Esophagus squamous epithelium (tissue), 5 donors: ENCODE results near the gene NDUFA11. TPM values are rescaled to one million over a fixed set of nuclear protein-coding genes. Genes with fewer than 3 reads are reported as not detected.
A peak's percentile ranks its signal among the peaks of the same experiment; 100 is the strongest.

ENCODE experiments used
- DNase-seq: peaks from one replicate; lab custom pipeline; 2025; lab: John Stamatoyannopoulos, UW
- H3K27ac ChIP-seq, 4 donors: fragments of 200-600 bp; sonication (generic); one replicate each; pipeline ENCODE4 v1.5.1; 2016 to 2019; ENCODE audit warnings: mild to moderate bottlenecking in 1 of 4
- H3K27me3 ChIP-seq, 4 donors: fragments of 200-600 bp; sonication (generic); 1 replicate in 3 of 4; 2 replicates in 1 of 4; pipeline versions ENCODE4 v1.5.1 to v1.6.0; 2017 to 2021; ENCODE audit warnings: antibody characterized with exemption in 1 of 4
- H3K36me3 ChIP-seq, 3 donors: fragments of 200-600 bp; sonication (generic); one replicate each; pipeline ENCODE4 v1.5.1; 2016 to 2019
- H3K4me1 ChIP-seq, 3 donors: fragments of 200-600 bp; sonication (generic); one replicate each; pipeline ENCODE4 v1.5.1; 2017 to 2019
- H3K4me3 ChIP-seq, 4 donors: fragments of 200-600 bp; sonication (generic); 1 replicate in 3 of 4; 2 replicates in 1 of 4; pipeline ENCODE4 v1.5.1; 2016 to 2019; ENCODE audit warnings: mild to moderate bottlenecking in 2 of 4, moderate library complexity in 1 of 4
- H3K9me3 ChIP-seq, 3 donors: fragments of 200-600 bp; sonication (generic); one replicate each; pipeline ENCODE4 v1.5.1; 2016 to 2019
- POLR2A ChIP-seq, 4 donors: fragments of 450-650 bp; IDR thresholded peaks; one replicate each; pipeline ENCODE4 v1.6.1; 2017; ENCODE audit warnings: antibody characterized with exemption in 4 of 4, mild to moderate bottlenecking in 4 of 4, moderate library complexity in 3 of 4
- WGBS, 2 donors: methylation state at CpG; one replicate each; pipeline ENCODE4 v1.1.5; 2018; 5-methylcytosine and 5-hydroxymethylcytosine counted together
- intact Hi-C: fragments of 100-400 bp; cut with DNase I; formaldehyde crosslinking; loops from one replicate; pipeline ENCODE4 v1.15.0; 2022
- total RNA-seq, 4 donors: library from RNA; depleted of rRNA; stranded (reverse); fragments of >200 nt; gene quantifications; one replicate each; pipeline ENCODE4 v1.1.0, GENCODE V29; 2016
- TF ChIP-seq, protein P1 (sequence below), 6 experiments: fragments of 450-650 bp in 4 of 6; fragments of 200-600 bp in 2 of 6; sonication (generic) in 2 of 6; IDR thresholded peaks; one replicate each; pipeline ENCODE4 v1.5.1; 2016 to 2019; ENCODE audit warnings: antibody characterized with exemption in 6 of 6, mild to moderate bottlenecking in 4 of 6, moderate library complexity in 4 of 6
- donor health status: DM: yes; HTN: yes; CAD: no.

The NDUFA11 gene
- total RNA-seq, 4 donors from 2014 or later, result 204 to 277 (median 234) TPM

DNA sequence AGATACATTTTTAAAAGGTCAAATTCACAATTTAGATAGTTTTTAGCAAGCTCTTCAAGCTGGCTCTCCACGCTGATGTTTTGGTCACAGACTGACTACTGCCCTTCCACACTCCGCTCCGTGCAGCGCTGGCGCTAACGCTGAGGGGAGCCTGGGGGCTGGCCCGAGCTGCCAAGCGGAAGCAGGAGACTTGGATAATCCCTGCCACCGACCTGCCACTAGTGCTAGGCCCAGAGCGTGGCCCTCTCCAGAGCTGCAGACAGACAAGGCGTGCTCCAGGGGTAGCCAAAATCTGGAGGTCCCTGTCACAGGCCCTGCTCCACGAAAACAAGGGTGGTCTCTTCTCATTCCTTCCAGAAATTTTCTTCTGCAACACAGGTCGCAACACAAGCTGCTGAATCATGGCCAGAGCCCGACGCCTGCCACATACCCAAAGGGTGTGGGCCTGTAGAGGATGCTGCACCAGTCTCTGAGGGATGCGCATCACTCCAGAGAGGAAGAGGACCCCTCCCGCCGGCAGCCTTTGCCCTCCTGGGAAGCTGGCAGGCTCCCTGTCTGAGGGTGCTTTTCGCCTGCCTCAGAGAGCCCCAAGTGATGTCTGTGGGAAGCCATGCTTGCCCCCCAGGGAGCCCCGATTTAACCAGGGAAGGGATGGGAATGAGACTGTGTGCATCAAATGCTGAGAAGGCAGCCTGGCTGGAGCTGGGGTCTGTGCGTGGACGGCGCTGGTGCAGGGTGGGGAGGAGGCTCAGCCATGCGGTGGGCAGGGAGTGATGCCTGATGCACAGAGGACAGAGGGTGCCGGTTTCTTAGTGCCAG lies 32.1 kb upstream of the NDUFA11 start:
- no peak overlapping the region for H3K4me3 ChIP-seq
- H3K36me3 ChIP-seq, result peaks cover 14 to 97% (median 28%) of the 10 kb centered on the region in 3 donors
- intact Hi-C loops, result no loop called here
- H3K4me1 ChIP-seq, result peaks cover 0 to 33% (median 19%) of the 10 kb centered on the region in 3 donors
- H3K9me3 ChIP-seq, result no peaks in the 10 kb centered on the region
- 59 to 83% methylated on average over 9 to 16 of the region's 25 CpGs for WGBS, 2 donors
- DNase-seq, result no peak
- H3K27me3 ChIP-seq, result no peaks in the 10 kb centered on the region
- TF ChIP-seq, protein P1, sequence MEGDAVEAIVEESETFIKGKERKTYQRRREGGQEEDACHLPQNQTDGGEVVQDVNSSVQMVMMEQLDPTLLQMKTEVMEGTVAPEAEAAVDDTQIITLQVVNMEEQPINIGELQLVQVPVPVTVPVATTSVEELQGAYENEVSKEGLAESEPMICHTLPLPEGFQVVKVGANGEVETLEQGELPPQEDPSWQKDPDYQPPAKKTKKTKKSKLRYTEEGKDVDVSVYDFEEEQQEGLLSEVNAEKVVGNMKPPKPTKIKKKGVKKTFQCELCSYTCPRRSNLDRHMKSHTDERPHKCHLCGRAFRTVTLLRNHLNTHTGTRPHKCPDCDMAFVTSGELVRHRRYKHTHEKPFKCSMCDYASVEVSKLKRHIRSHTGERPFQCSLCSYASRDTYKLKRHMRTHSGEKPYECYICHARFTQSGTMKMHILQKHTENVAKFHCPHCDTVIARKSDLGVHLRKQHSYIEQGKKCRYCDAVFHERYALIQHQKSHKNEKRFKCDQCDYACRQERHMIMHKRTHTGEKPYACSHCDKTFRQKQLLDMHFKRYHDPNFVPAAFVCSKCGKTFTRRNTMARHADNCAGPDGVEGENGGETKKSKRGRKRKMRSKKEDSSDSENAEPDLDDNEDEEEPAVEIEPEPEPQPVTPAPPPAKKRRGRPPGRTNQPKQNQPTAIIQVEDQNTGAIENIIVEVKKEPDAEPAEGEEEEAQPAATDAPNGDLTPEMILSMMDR (IDR thresholded peaks at IDR 0.05), result no peak
- TF ChIP-seq POLR2A (IDR thresholded peaks at IDR 0.05), result no peak
- H3K27ac ChIP-seq, result peak overlapping the region in 3 of 4 donors; percentile 38 to 85 (median 68)

DNA sequence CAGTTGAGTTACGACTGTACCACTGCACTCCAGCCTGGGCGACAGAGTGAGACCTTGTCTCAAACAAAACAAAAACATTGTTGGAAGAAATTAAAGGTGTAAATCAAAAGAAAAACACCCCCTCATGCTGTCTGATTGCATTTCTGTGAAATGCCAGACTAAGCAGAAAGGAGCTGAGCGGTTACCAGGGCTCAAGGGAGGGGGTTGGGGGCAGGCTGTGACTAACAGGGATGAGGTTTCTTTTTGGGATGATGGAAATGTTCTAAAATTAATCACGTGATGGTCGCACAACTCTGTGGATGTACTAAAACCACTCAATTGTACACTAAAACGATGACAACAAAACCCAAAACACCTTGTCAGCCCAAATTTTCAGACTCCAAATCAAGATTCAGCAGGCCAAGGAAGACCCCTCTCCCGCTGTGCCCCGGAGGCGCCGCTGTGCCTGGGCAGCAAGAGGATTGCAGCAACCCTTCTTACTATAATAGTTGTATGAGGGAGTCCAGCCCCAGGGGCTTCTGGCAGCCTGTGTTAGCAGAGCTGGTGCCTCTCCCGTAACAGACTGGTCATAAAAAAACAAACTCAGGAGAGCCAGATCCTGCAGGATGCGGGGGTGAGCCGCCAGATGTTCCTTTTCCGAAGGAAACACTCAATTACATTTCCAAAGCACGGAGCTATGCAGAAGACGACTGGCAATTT lies 31.3 kb upstream of the NDUFA11 start:
- no peak for TF ChIP-seq POLR2A (IDR thresholded peaks at IDR 0.05)
- TF ChIP-seq, protein P1 (IDR thresholded peaks at IDR 0.05), result no peak
- Histone ChIP-seq H3K4me3 (no peak overlapping the region), H3K27ac (peak overlapping the region in 3 of 4 donors; percentile 38 to 85 (median 68)), H3K4me1 (peaks cover 0 to 33% (median 19%) of the 10 kb centered on the region in 3 donors), H3K9me3 (no peaks in the 10 kb centered on the region), H3K36me3 (peaks cover 7 to 97% (median 27%) of the 10 kb centered on the region in 3 donors), H3K27me3 (no peaks in the 10 kb centered on the region)
- intact Hi-C loops, result no loop called here
- no peak for DNase-seq
- 71 to 72% methylated on average over 15 of the region's 16 CpGs for WGBS, 2 donors

DNA sequence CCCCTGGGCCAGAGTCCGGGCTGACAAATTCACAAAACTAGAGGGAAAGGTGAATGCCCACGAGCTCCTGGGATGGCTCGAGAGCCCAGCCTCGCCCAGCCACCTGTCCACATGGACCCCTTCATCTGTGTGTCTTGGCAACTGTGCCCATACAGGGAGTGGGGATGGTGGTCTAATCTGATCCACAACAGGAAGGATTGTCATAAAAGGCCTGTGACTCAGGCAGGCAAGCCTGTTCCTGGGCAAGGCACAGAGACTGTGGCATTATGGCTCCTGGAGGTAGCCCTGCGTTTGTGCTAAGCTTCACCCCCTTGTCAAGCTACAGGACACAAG lies 30.4 kb upstream of the NDUFA11 start:
- no peak for DNase-seq
- no peaks in the 10 kb centered on the region for H3K9me3 ChIP-seq
- 86% methylated on average over 1 of the region's 5 CpGs; no CpG with 5 or more reads in 1 of the 2 donors for WGBS, 2 donors
- peaks cover 7 to 97% (median 35%) of the 10 kb centered on the region in 3 donors for H3K36me3 ChIP-seq
- H3K4me3 ChIP-seq, result no peak overlapping the region
- H3K4me1 ChIP-seq, result peaks cover 0 to 33% (median 19%) of the 10 kb centered on the region in 3 donors
- H3K27ac ChIP-seq, result peak overlapping the region in 1 of 4 donors; percentile 68
- intact Hi-C loops, result no loop called here
- TF ChIP-seq, protein P1 (IDR thresholded peaks at IDR 0.05), result no peak
- TF ChIP-seq POLR2A (IDR thresholded peaks at IDR 0.05), result no peak
- no peaks in the 10 kb centered on the region for H3K27me3 ChIP-seq

DNA sequence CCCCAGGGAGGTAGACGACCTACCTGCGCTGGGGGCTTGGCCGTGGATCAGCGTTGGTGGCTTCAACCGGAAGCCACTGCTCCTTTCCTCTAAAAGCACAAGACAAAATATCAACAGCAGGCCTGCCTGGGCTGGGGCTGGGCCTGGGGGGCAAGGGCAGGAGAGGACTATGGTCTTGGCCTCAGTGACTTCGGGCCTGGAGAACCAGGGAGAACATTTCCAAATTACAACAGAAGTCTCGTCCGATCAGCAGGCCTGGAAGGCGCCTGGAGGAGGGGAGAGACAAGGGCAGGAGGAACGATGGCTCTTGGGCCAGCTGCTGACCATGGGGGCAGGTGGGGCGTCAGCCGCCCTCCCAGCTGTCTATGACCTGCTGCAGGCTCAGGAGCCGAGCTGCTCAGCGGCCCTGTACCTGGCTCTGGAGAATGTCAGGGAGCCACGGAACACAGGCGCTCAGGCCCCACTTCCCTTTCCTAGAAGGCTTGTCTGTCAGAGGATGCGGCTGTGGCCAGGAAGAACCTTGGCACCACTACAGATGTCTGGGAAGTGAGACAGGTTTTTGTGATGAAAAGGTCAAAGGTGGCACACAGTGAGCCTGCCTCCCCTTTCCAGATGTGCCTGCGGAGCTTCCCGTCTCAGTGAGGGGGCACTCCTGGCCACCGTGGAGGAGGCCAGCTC lies 29.9 kb upstream of the NDUFA11 start:
- WGBS, 2 donors, result 84 to 88% methylated on average over 5 to 12 of the region's 20 CpGs
- no peak for TF ChIP-seq POLR2A (IDR thresholded peaks at IDR 0.05)
- intact Hi-C loops, result no loop called here
- Histone ChIP-seq H3K4me3 (no peak overlapping the region), H3K27ac (peak overlapping the region in 1 of 4 donors; percentile 68), H3K36me3 (peaks cover 7 to 97% (median 39%) of the 10 kb centered on the region in 3 donors), H3K9me3 (no peaks in the 10 kb centered on the region), H3K27me3 (no peaks in the 10 kb centered on the region), H3K4me1 (peaks cover 0 to 33% (median 19%) of the 10 kb centered on the region in 3 donors)
- DNase-seq, result no peak

DNA sequence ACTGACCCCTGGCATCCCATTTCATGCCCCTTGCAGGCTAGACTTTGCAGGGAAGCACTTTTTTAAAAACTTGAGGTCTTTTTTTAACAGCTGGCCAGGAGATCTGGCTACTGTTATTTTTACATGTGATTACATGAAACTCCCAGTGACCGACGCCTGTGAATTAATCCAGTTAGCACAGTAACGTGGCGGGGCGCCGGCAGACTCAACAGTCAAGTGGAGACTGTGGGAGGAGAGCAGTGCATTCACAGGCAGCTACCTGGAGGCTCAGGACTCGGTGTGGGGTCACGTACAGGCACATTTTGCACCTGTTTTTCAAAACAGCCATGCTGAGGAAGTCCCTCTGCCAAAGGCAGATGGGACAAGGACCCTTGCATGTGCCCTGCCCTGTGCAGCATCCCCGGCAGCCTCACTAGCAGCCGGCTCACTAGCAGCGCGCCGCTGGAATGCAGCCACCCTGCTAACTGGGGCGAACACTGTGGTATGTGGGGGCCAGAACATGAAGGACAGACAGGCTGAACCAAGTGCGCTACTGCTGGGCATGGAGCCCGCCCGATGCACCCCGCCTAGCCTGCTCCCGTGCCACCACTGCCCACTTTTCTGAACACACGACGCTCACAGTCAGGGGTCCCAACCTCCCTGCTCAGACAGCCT lies 29.1 kb upstream of the NDUFA11 start:
- no peak for DNase-seq
- TF ChIP-seq, protein P1 (IDR thresholded peaks at IDR 0.05), result no peak
- no peak for TF ChIP-seq POLR2A (IDR thresholded peaks at IDR 0.05)
- Histone ChIP-seq H3K4me1 (peaks cover 0 to 38% (median 19%) of the 10 kb centered on the region in 3 donors), H3K36me3 (peaks cover 7 to 97% (median 39%) of the 10 kb centered on the region in 3 donors), H3K27ac (no peak overlapping the region), H3K4me3 (no peak overlapping the region), H3K9me3 (no peaks in the 10 kb centered on the region), H3K27me3 (no peaks in the 10 kb centered on the region)
- WGBS, 2 donors, result 74 to 77% methylated on average over 6 to 8 of the region's 21 CpGs
- intact Hi-C loops, result no loop called here
